Measurements from ENCODE around the gene GLT6D1. TPM values are rescaled to one million over a fixed set of nuclear protein-coding genes. Genes with fewer than 3 reads are reported as not detected.
A peak's percentile ranks its signal among the peaks of the same experiment; 100 is the strongest.

GLT6D1 gene
- total and polyA plus RNA-seq, 2 of the 8 experiments (the other 6 are each of a cell fraction or from before 2014, with no cell fraction given), result 1.3 to 2.1 TPM

- POLR2A ChIA-PET (ENCODE audit: partially characterized antibody), result interaction anchor here (1.4 kb wide), 1 partner anchor 9 kb away, joined by 6 read pairs; no protein-coding TSS in a partner anchor
- TF ChIP-seq TCF12 (IDR thresholded peaks at IDR 0.05; ENCODE audit: low read depth, low read length), result no peak
Measured at GRCh38 chr9:135681161-135681560, 41.8 kb upstream of the GLT6D1 start.

More at GRCh38 chr9:135681161-135681560, 41.8 kb upstream of the GLT6D1 start:
- no peaks in the 10 kb centered on the region; a peak in 1 of 7 replicates for H3K27me3 ChIP-seq (replicated peaks in 1 of 4; ENCODE audit: control insufficient read depth in 3 of 4, extremely low read depth in 1 of 4, insufficient read depth in 3 of 4, low read length in 3 of 4)
- peaks cover 0 to 13% (median 2%) of the 10 kb centered on the region in 4 experiments; a peak in 4 of 7 replicates for H3K4me1 ChIP-seq (replicated peaks in 1 of 4; ENCODE audit: control insufficient read depth in 3 of 4, insufficient read depth in 4 of 4, low read length in 3 of 4)
- FAIRE-seq (no peak), DNase-seq (ENCODE audit: low read depth in 1 of 2, low spot score in 2 of 2) (no peak)
- no peak overlapping the region for H4K91ac ChIP-seq (replicated peaks; ENCODE audit: insufficient read length, low read length)
- H4K20me1 ChIP-seq (replicated peaks in 1 of 2; ENCODE audit: control insufficient read depth in 1 of 2, insufficient read depth in 2 of 2, low read length in 2 of 2), result no peaks in the 10 kb centered on the region
- CTCF ChIA-PET (ENCODE audit: partially characterized antibody), result interaction anchor here (1.0 to 2.8 kb wide), 3 partner anchors 9 to 78 kb away, joined by 3 to 10 read pairs (median 3); no protein-coding TSS in a partner anchor
- no peak overlapping the region for H2AFZ ChIP-seq (ENCODE audit: low read length)
- H4K8ac ChIP-seq (ENCODE audit: extremely low read depth, insufficient read depth, low read length), result no peak overlapping the region
- H3K56ac ChIP-seq (replicated peaks; ENCODE audit: insufficient read length, low read depth, low read length), result no peak overlapping the region
- no peak overlapping the region for H3K9ac ChIP-seq (replicated peaks in 1 of 4; ENCODE audit: extremely low read depth in 1 of 4, low read depth in 3 of 4, low read length in 3 of 4)
- no peak overlapping the region for H3K27ac ChIP-seq (ENCODE audit: low read depth, low read length)
- peaks cover 3 to 5% of the 10 kb centered on the region in 2 experiments; a peak in 1 of 4 replicates for H3K9me3 ChIP-seq (ENCODE audit: insufficient read depth in 2 of 2, low read depth in 1 of 2, low read length in 1 of 2)
- no peak overlapping the region for H2BK120ac ChIP-seq (replicated peaks; ENCODE audit: low read depth, low read length)
- H3K4me2 ChIP-seq (ENCODE audit: insufficient read depth in 1 of 2, low read depth in 2 of 2, low read length in 2 of 2), result no peak overlapping the region
- H3K79me1 ChIP-seq (ENCODE audit: low read depth, low read length), result no peaks in the 10 kb centered on the region
- WGBS, 2 experiments (ENCODE audit: extremely low coverage in 1 of 2, insufficient coverage in 1 of 2, insufficient read length in 1 of 2, insufficient replicate concordance in 2 of 2, low coverage in 1 of 2, low lambda C conversion rate in 2 of 2, missing lambda C conversion rate in 1 of 2), result 86% methylated on average over 5 of the region's 5 CpGs; no CpG with 5 or more reads in 1 of the 2 experiments
- no peak overlapping the region for H3K4me3 ChIP-seq (ENCODE audit: extremely low read depth in 1 of 4, insufficient read depth in 2 of 4, low read depth in 3 of 4, low read length in 4 of 4)
- H3K36me3 ChIP-seq (ENCODE audit: control insufficient read depth in 2 of 4, insufficient read depth in 4 of 4, low read length in 3 of 4), result no peaks in the 10 kb centered on the region
- no peaks in the 10 kb centered on the region for H3K23me2 ChIP-seq (ENCODE audit: low read depth, low read length)
- H3K79me2 ChIP-seq (ENCODE audit: control insufficient read depth in 1 of 2, insufficient read depth in 2 of 2, low read length in 2 of 2), result no peaks in the 10 kb centered on the region
- H3K18ac ChIP-seq (ENCODE audit: extremely low read depth, low read length), result no peak overlapping the region; the same call in 1 of the 2 replicates
- peak overlapping the region; percentile 82; the same call in 1 of the 2 replicates for H2AK5ac ChIP-seq (ENCODE audit: low read depth, low read length)
- H2BK15ac ChIP-seq (ENCODE audit: low read length), result no peak overlapping the region
- peak overlapping the region; percentile 66; the same call in 1 of the 2 replicates for H2BK5ac ChIP-seq (ENCODE audit: low read depth, low read length)
- H3K23ac ChIP-seq (ENCODE audit: insufficient read length), result no peak overlapping the region
- H2BK20ac ChIP-seq (ENCODE audit: low read length), result peak overlapping the region; percentile 90; the same call in 1 of the 2 replicates
- 0 out of 2 replicates have a peak overlapping the region, but pooled peaks have one; percentile 50 for H2BK12ac ChIP-seq (ENCODE audit: low read depth, low read length)
- no peak overlapping the region for H3K4ac ChIP-seq (replicated peaks; ENCODE audit: insufficient read length, low read depth, low read length)
- no peak overlapping the region for H4K5ac ChIP-seq (ENCODE audit: insufficient read length, low read depth, low read length)
- H3K14ac ChIP-seq (ENCODE audit: insufficient read length), result no peak overlapping the region

All from H1 (cell line).